ENCODE results near the gene CAPS.

DNA sequence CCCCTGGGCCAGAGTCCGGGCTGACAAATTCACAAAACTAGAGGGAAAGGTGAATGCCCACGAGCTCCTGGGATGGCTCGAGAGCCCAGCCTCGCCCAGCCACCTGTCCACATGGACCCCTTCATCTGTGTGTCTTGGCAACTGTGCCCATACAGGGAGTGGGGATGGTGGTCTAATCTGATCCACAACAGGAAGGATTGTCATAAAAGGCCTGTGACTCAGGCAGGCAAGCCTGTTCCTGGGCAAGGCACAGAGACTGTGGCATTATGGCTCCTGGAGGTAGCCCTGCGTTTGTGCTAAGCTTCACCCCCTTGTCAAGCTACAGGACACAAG, 20.0 kb downstream of the CAPS start:
- TF ChIP-seq, protein P1, sequence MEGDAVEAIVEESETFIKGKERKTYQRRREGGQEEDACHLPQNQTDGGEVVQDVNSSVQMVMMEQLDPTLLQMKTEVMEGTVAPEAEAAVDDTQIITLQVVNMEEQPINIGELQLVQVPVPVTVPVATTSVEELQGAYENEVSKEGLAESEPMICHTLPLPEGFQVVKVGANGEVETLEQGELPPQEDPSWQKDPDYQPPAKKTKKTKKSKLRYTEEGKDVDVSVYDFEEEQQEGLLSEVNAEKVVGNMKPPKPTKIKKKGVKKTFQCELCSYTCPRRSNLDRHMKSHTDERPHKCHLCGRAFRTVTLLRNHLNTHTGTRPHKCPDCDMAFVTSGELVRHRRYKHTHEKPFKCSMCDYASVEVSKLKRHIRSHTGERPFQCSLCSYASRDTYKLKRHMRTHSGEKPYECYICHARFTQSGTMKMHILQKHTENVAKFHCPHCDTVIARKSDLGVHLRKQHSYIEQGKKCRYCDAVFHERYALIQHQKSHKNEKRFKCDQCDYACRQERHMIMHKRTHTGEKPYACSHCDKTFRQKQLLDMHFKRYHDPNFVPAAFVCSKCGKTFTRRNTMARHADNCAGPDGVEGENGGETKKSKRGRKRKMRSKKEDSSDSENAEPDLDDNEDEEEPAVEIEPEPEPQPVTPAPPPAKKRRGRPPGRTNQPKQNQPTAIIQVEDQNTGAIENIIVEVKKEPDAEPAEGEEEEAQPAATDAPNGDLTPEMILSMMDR (IDR thresholded peaks at IDR 0.05), result no peak
- no peak for TF ChIP-seq POLR2A (IDR thresholded peaks at IDR 0.05)

Measured in body of pancreas (tissue), 4 donors.